Measurements from ENCODE around the gene DYNLT2.
"Not testable (repeated sequence)": the region's sequence is repeated elsewhere in the genome, so short reads cannot be mapped to it uniquely, and the experiment has no call there.

The DYNLT2 gene

GRCh38 chr6:169783401-169783800 is 32.0 kb upstream of the DYNLT2 start:
- DNase-seq = no peak

GRCh38 chr6:169782966-169783365 is 31.6 kb upstream of the DYNLT2 start:
- no peak for DNase-seq

DNA sequence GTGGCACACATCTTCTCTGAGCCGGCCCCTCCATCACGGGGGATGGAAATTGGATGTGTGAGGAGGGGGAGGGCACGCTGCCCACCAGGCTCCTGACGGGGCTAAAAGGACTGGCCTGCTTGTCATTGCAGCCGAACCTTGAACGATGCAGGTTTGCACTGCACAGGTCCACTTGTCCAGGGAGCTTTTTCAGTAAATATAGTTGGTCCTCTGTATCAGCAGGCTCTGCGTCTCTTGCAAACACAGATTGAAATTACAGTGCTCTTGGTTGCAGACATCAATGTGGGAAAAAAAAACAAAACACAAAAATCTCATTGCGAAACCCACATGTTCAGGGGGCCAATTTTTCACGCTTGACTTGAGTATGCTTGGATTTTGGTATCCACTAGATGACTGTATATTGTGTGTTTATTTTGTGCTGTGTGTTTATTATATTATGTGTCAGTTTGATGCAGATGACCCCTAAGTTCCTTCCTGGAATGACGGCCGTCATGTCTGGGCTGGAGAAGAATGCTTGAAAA is 29.3 kb upstream of the DYNLT2 start:
- no peak for DNase-seq

DNA sequence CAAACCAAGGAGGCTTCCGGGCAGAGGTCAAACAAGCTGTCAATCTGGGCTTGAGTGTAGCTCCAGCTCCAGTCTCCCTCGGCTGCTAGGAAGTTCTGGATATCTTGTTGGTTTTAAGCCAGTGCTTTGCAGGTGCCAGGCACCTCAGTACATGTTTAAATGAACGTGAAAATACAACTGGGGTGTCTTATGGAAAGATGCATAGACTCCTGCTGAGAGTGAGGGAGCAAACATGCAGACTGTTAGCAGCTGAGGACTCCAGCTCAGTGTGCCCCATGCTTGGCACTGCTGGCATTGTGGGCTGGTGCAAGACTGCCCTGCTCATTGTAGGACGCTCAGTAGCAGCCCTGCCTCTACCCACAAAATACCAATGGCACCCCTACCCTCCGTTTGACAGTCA is 28.5 kb upstream of the DYNLT2 start:
- no peak for DNase-seq

GRCh38 chr6:169779092-169779815 is 27.9 kb upstream of the DYNLT2 start:
- DNase-seq = no peak

DNA sequence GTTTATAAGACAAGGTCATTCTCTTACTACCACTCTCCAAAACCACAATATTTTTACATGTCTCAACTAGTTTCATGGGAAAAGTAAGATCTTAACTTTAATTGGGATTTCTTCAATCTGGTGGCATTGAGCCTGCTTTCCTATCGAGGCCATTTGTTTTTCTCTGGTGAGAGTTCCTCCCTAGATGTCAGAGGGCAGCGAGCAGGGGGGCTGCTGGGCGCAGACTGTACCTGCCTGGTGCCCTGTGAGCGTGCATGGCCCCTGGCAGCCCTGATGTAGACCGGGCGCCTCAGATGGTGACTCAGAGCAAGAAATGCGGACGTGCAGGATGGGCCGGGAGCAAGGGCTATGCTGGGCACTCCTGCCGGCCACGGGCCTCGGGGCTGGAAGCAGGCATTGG is 27.3 kb upstream of the DYNLT2 start:
- no peak for DNase-seq

- no peak for DNase-seq
Observed at GRCh38 chr6:169777896-169778295, 26.5 kb upstream of the DYNLT2 start.

GRCh38 chr6:169776379-169776778 is 25.0 kb upstream of the DYNLT2 start:
- no peak for DNase-seq

GRCh38 chr6:169775321-169775720 is 23.9 kb upstream of the DYNLT2 start:
- DNase-seq = no peak

- no peak for DNase-seq
Observed at GRCh38 chr6:169774347-169774746, 23.0 kb upstream of the DYNLT2 start.

DNA sequence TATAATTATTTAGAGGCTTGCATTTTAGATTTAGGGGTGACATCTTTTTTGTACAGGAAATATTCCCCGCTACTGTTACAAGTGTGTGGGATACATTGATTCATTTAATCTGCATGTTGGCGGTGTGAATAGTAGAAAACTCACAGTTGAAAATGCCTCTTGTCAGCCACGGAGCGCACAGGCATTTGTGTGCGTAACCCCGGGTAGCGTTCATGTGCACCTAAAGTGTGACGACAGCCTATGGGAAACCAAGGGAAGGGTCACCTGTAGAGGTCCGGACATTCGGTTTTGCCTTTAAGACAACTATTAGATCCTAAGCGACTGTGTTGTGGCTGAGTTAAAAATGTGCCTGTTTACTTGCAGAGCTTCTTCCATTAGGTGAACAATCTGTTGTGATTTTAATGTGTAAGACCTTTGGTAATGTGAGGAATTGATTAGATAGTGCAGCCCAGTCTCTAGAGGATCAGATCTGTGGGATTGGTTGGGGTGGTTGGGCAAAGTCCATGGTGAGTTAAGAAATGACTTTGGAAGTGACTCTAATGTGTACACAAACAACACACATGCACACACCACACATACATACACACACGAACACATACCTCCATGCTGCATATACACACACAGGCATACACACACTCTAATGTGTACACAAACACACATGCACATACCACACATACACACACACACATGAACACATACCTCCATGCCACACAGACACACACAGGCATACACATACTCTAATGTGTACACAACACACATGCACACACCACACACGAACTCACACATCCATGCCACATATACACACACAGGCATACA is 15.8 kb upstream of the DYNLT2 start:
- no peak for DNase-seq

- no peak for DNase-seq
Observed at GRCh38 chr6:169766232-169766631, 14.9 kb upstream of the DYNLT2 start.

GRCh38 chr6:169765789-169766188 is 14.4 kb upstream of the DYNLT2 start:
- not testable (repeated sequence) for DNase-seq

GRCh38 chr6:169763881-169764280 is 12.5 kb upstream of the DYNLT2 start:
- no peak for DNase-seq

DNA sequence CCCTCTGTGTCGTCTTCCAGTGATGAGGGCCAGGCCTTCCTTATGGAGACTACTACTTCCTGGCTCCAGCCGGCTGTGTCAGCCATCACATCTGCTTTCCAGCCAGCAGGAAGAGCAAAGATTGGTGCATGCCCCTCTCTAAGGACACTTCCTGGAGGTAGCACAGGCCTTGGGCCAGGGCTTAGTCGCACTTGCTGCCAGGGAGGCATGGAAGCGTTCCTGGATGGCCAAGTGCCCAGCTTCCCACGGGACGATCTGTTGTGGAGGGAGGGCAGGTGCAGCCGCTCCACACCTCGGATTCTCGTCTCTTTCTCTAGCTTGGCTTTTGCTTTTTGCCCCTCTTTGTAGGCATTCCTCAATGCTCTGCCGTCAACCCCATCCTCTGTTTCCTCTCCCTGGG is 11.9 kb upstream of the DYNLT2 start:
- DNase-seq = no peak

DNA sequence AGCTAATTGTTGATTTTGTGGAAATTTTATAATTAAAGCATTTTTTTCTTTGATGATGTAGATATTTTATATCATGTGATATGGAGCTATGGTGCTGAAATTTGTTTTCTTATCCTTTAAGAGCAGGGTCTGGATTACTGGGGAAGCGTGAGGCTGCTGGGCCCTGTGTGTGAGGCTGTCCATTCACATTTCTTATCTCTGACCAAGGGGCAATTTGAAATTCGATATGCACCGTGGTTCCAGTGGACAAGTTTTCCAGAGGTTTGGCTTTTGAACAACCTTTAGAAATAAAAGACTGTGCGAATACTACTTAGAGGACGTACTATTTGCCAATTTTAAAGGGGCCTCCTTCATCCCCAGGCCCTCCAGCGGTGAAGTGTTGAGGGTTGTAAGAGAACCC is 3.8 kb upstream of the DYNLT2 start:
- no peak for DNase-seq

GRCh38 chr6:169752074-169752623 is 777 bp upstream of the DYNLT2 start:
- no peak for DNase-seq

GRCh38 chr6:169746556-169746955 is 4.8 kb downstream of the DYNLT2 start:
- no peak for DNase-seq

DNA sequence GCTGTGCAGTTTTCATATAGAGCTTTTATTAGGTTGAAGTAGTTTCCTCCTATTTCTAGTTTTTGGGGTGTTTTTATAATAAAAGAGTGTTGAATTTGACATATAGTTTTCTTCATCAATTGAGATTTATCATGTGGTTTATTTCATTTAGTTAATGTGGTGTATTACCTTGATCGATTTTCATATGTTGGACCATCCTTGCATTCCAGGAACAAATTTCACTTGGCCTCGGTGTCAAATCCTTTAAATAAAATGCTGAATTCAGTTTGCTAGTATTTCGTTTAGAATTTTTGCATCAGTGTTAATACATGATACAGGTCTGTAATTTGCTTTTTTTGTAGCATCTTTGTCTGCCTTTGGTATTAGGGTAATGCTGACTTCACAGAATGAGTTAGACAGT is 6.0 kb downstream of the DYNLT2 start:
- no peak for DNase-seq

DNA sequence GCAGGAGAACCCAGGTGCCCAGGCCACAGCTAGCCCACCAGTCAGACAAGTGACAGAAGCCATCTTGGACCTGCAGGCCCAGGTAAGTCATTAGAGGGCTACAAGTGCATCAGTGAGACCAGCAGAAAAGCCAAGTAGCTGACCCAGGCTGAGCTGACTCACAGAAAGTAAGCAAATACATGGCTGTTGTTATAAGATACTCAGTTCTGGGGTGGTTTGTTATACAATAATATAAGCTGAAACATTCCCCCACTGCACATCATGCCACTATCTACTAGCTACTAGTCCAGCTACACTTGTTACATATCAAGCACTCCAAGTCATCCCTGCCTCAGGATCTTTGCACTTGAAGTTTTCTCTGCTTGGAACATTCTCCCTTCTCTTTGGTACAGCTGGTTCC is 10.0 kb downstream of the DYNLT2 start:
- no peak for DNase-seq

- no peak for DNase-seq
Observed at GRCh38 chr6:169738976-169739529, 12.3 kb downstream of the DYNLT2 start.

- no peak for DNase-seq
Observed at GRCh38 chr6:169738204-169738975, 13.0 kb downstream of the DYNLT2 start.

DNA sequence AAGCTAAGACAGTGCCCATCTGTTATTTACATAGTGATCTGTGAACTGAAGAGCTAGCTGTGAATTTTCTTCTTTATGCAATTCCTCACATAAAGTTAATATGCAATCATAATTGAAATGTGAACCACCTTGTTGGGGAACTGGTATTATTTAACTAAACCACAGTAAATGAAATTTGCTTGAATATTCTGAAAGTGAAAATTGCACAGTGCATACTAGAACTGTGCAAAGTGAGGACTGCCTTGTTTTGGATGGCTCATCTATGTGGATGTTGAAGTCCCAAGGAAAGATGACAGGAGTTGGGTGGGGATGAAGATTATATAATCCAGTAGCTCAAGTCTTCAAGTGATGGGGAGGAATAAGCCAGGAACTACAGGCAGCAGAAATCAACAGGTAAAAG is 21.4 kb downstream of the DYNLT2 start:
- DNase-seq = no peak

All from NCI-H2081 treated with DMSO at 0.1 percent for 48 hours (cell line).